OCI-LY1 (cell line): ENCODE measurements around the gene TGM5.

Source experiments
- H2AFZ ChIP-seq: fragments of 200-600 bp; sonication (generic), shearing (Covaris generic); 2 replicates; pipeline ENCODE4 v1.6.0; 2014; ENCODE audit warnings: antibody characterized with exemption, mild to moderate bottlenecking, low read length
- H3F3A ChIP-seq: fragments of 200-600 bp; sonication (generic), shearing (Covaris generic); 2 replicates; pipeline ENCODE4 v1.6.0; 2014; ENCODE audit warnings: mild to moderate bottlenecking, antibody characterized with exemption, low read length, moderate library complexity; ENCODE audit not compliant: insufficient read depth
- H3K27ac ChIP-seq: fragments of 200-600 bp; sonication (generic); 2 replicates; pipeline ENCODE4 v1.5.1; 2014; ENCODE audit warnings: low read length, mixed run types, mild to moderate bottlenecking, low read depth; ENCODE audit not compliant: poor library complexity, severe bottlenecking
- H3K27me3 ChIP-seq: fragments of 200-600 bp; sonication (generic); 2 replicates; pipeline ENCODE4 v1.6.0; 2014; ENCODE audit warnings: antibody characterized with exemption, mild to moderate bottlenecking, low read length, moderate library complexity; ENCODE audit not compliant: insufficient read depth
- H3K36me3 ChIP-seq: fragments of 200-600 bp; sonication (generic); 2 replicates; pipeline ENCODE4 v1.6.1; 2014; ENCODE audit warnings: mild to moderate bottlenecking, antibody characterized with exemption, low read length, moderate library complexity, mixed read lengths; ENCODE audit not compliant: insufficient read depth
- H3K4me1 ChIP-seq: fragments of 200-600 bp; sonication (generic); 2 replicates; pipeline ENCODE4 v1.5.1; 2014; ENCODE audit warnings: mild to moderate bottlenecking, low read length, moderate library complexity; ENCODE audit not compliant: insufficient read depth, severe bottlenecking
- H3K4me2 ChIP-seq: fragments of 200-600 bp; sonication (generic), shearing (Covaris generic); 2 replicates; pipeline ENCODE4 v1.6.1; 2014; ENCODE audit warnings: low read length
- H3K4me3 ChIP-seq: fragments of 200-600 bp; sonication (generic); 2 replicates; pipeline ENCODE4 v1.5.1; 2014; ENCODE audit warnings: low read length, low read depth, mild to moderate bottlenecking, mixed read lengths; ENCODE audit not compliant: poor library complexity, severe bottlenecking
- H3K79me2 ChIP-seq: fragments of 200-600 bp; shearing (Covaris generic); 2 replicates; pipeline ENCODE4 v1.6.1; 2016; ENCODE audit warnings: mixed run types, low read length, mixed read lengths; ENCODE audit not compliant: insufficient read depth
- H3K9ac ChIP-seq: fragments of 200-600 bp; sonication (generic), shearing (Covaris generic); 2 replicates; pipeline ENCODE4 v1.6.1; 2014; ENCODE audit warnings: mild to moderate bottlenecking, low read length, mixed read lengths
- H3K9me2 ChIP-seq: fragments of 200-600 bp; sonication (generic), shearing (Covaris generic); 2 replicates; pipeline ENCODE4 v1.6.1; 2014; ENCODE audit warnings: low read depth, mild to moderate bottlenecking, low read length, mixed read lengths
- H3K9me3 ChIP-seq: fragments of 200-600 bp; shearing (Covaris generic); 2 replicates; pipeline ENCODE4 v1.6.1; 2014; ENCODE audit warnings: low read length, mixed read lengths
- H4K20me1 ChIP-seq: fragments of 200-600 bp; sonication (generic), shearing (Covaris generic); 2 replicates; pipeline ENCODE4 v1.6.0; 2016; ENCODE audit warnings: mild to moderate bottlenecking, low read length; ENCODE audit not compliant: insufficient read depth
- EZH2 ChIP-seq: fragments of 200-600 bp; sonication (generic), shearing (Covaris generic); IDR thresholded peaks from 2 replicates; pipeline ENCODE4 v1.8.0; 2017; ENCODE audit warnings: borderline replicate concordance, mixed run types, mild to moderate bottlenecking, antibody characterized with exemption, low read length, moderate library complexity, mixed read lengths
- TF ChIP-seq, protein P1 (sequence below): fragments of 200-600 bp; sonication (generic), shearing (Covaris generic); IDR thresholded peaks from 2 replicates; pipeline ENCODE4 v1.5.1; 2017; ENCODE audit warnings: mild to moderate bottlenecking, antibody characterized with exemption, low read length, moderate library complexity, mixed read lengths

Gene TGM5

DNA sequence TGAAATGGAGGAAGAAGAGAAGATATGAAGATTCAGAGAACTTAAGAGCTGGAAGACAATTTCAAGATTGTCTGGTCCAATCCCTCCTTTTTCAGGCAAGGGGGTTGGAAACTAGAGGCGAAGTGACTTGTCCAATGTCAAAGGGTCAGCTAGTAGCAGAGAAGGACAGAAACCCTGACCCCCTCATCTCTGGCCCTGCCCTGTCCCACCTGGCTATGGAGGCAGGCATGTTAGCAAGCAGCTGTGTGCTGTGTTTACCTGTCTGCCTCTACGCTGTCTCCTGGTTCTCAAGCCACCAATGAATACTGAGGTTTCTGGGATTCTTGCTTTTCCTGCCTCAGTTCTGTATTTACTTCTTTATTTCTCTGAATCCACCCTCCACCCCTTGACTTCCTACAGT, 342 bp downstream of the TGM5 start:
- Histone ChIP-seq H3K36me3 (no peaks in the 10 kb centered on the region), H3K4me1 (no peaks in the 10 kb centered on the region), H3K9me2 (no peaks in the 10 kb centered on the region), H4K20me1 (no peaks in the 10 kb centered on the region), H3K9ac (no peak overlapping the region), H3K4me3 (no peak overlapping the region), H3F3A (no peaks in the 10 kb centered on the region), H3K9me3 (no peaks in the 10 kb centered on the region), H2AFZ (no peak overlapping the region), H3K27me3 (no peaks in the 10 kb centered on the region), H3K27ac (no peak overlapping the region), H3K4me2 (no peak overlapping the region), H3K79me2 (no peaks in the 10 kb centered on the region)
- TF ChIP-seq EZH2, result no peak
- TF ChIP-seq, protein P1, sequence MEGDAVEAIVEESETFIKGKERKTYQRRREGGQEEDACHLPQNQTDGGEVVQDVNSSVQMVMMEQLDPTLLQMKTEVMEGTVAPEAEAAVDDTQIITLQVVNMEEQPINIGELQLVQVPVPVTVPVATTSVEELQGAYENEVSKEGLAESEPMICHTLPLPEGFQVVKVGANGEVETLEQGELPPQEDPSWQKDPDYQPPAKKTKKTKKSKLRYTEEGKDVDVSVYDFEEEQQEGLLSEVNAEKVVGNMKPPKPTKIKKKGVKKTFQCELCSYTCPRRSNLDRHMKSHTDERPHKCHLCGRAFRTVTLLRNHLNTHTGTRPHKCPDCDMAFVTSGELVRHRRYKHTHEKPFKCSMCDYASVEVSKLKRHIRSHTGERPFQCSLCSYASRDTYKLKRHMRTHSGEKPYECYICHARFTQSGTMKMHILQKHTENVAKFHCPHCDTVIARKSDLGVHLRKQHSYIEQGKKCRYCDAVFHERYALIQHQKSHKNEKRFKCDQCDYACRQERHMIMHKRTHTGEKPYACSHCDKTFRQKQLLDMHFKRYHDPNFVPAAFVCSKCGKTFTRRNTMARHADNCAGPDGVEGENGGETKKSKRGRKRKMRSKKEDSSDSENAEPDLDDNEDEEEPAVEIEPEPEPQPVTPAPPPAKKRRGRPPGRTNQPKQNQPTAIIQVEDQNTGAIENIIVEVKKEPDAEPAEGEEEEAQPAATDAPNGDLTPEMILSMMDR, result no peak

DNA sequence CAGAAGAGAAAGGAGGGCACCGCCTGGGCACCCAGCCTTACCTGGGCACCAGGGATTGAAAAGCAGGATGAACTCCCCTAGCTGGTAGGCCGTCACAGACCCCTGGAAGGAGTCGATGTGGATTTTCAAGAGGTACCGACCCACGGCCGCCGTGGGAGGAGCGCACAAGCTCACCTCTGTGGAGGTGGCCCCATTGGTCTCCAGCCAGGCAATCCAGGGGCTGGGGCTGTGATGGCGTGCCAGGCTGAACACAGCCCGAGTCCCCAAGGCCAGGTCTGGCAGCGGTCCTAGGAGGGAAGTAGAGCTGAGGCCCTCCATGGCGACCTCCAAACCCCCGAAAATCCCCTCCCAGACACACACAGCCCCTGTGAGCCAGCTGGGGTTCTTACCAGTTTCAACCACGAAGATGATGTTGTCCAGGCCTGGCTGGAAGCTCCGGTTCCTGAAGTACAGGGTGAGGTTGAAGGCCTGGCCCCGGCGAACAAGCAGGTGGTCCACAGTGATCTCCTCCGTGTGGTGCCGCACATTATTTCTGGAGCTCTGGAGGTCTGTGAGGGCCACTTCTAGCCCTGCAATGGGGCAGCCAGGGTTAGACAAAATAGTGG, 6.6 kb downstream of the TGM5 start:
- H3K79me2 ChIP-seq, result no peaks in the 10 kb centered on the region
- H3K4me3 ChIP-seq, result no peak overlapping the region
- H3K9ac ChIP-seq, result no peak overlapping the region
- H3K4me2 ChIP-seq, result no peak overlapping the region
- H3K27me3 ChIP-seq, result no peaks in the 10 kb centered on the region; the same call in 1 of the 2 replicates
- no peaks in the 10 kb centered on the region for H3K4me1 ChIP-seq
- H3F3A ChIP-seq, result no peaks in the 10 kb centered on the region
- no peak overlapping the region for H2AFZ ChIP-seq
- no peaks in the 10 kb centered on the region for H3K36me3 ChIP-seq
- H3K27ac ChIP-seq, result no peak overlapping the region
- no peaks in the 10 kb centered on the region for H3K9me2 ChIP-seq
- no peaks in the 10 kb centered on the region for H3K9me3 ChIP-seq
- H4K20me1 ChIP-seq, result no peaks in the 10 kb centered on the region
- TF ChIP-seq EZH2, result no peak
- TF ChIP-seq, protein P1, result no peak

DNA sequence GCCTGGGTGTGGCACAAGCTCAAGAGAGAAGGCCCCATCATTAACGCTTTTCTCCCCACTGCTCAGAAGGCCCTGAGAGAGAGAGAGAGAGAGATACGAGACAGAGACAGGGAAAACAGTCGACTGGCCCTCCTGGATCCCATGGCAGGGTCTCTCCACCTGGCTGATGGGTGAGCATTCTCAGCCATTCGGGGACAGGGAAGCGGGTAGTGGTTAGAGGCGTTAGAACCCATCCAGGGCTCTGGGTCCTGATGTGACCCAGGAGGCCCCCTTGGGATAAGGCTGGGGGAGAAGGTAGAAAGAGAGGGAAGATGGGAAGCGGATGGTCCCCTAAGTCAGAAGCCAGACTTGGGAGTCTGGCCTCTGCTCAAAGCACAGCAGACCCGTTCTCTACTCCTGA, 7.9 kb downstream of the TGM5 start:
- TF ChIP-seq, protein P1, result no peak
- no peak for TF ChIP-seq EZH2
- Histone ChIP-seq H3K9me3 (no peaks in the 10 kb centered on the region), H4K20me1 (no peaks in the 10 kb centered on the region), H3K79me2 (no peaks in the 10 kb centered on the region), H2AFZ (no peak overlapping the region), H3K4me2 (no peak overlapping the region), H3K36me3 (no peaks in the 10 kb centered on the region), H3F3A (no peaks in the 10 kb centered on the region), H3K9me2 (no peaks in the 10 kb centered on the region), H3K27me3 (no peaks in the 10 kb centered on the region; the same call in 1 of the 2 replicates), H3K9ac (no peak overlapping the region), H3K4me3 (no peak overlapping the region), H3K27ac (no peak overlapping the region), H3K4me1 (no peaks in the 10 kb centered on the region)
